Subcutaneous adipose tissue (tissue), 4 donors: ENCODE measurements around the gene HSPA12A. TPM values are rescaled to one million over a fixed set of nuclear protein-coding genes. Genes with fewer than 3 reads are reported as not detected.

Source experiments
- CTCF ChIP-seq: fragments of 450-650 bp; IDR thresholded peaks from one replicate; pipeline ENCODE4 v1.5.1; 2016; ENCODE audit warnings: low read depth, mild to moderate bottlenecking, control low read depth, antibody characterized with exemption, moderate library complexity
- total RNA-seq, 4 donors: library from RNA; depleted of rRNA; stranded (reverse); fragments of >200 nt; gene quantifications; one replicate each; pipeline ENCODE4 v1.1.0, GENCODE V29; 2016

The HSPA12A gene
- total RNA-seq, 4 donors from 2014 or later, result 18.0 to 41.3 (median 25.4) TPM

GRCh38 chr10:116720668-116721546 lies 21.5 kb downstream of the HSPA12A start:
- no peak for TF ChIP-seq CTCF

GRCh38 chr10:116720241-116720643 lies 22.1 kb downstream of the HSPA12A start:
- no peak for TF ChIP-seq CTCF

- TF ChIP-seq CTCF, result no peak
Observed at GRCh38 chr10:116719804-116720203, 22.6 kb downstream of the HSPA12A start.

- TF ChIP-seq CTCF, result no peak
Observed at GRCh38 chr10:116718058-116718457, 24.3 kb downstream of the HSPA12A start.

GRCh38 chr10:116716381-116716780 lies 26.0 kb downstream of the HSPA12A start:
- TF ChIP-seq CTCF, result no peak

- TF ChIP-seq CTCF, result no peak
Observed at GRCh38 chr10:116715839-116716377, 26.5 kb downstream of the HSPA12A start.

GRCh38 chr10:116715341-116715740 lies 27.0 kb downstream of the HSPA12A start:
- no peak for TF ChIP-seq CTCF
